ENCODE results near the gene PRRT4. TPM values are rescaled to one million over a fixed set of nuclear protein-coding genes. Genes with fewer than 3 reads are reported as not detected.

Gene PRRT4
- total RNA-seq, 1 donor from 2014 or later = 6.8 TPM

GRCh38 chr7:128388145-128388485, 26.6 kb upstream of the PRRT4 start:
- Histone ChIP-seq H3K9me3 (ENCODE audit: control insufficient read depth in 3 of 3, low read length in 3 of 3) (no peaks in the 10 kb centered on the region), H3K27me3 (ENCODE audit: control insufficient read depth in 3 of 3, insufficient read depth in 3 of 3, low read length in 3 of 3) (no peaks in the 10 kb centered on the region), H3K36me3 (ENCODE audit: control insufficient read depth in 3 of 3, insufficient read depth in 3 of 3, low read length in 3 of 3) (no peaks in the 10 kb centered on the region), H3K27ac (ENCODE audit: low read depth, low read length) (no peak overlapping the region), H3K9ac (ENCODE audit: low read depth in 1 of 3, low read length in 3 of 3) (peak overlapping the region in 1 of 3 donors; percentile 20), H3K4me1 (ENCODE audit: control insufficient read depth in 3 of 3, insufficient read depth in 3 of 3, low read length in 3 of 3) (peaks cover 3 to 12% (median 10%) of the 10 kb centered on the region in 3 donors), H3K4me3 (ENCODE audit: low read length in 3 of 3) (no peak overlapping the region)

- Histone ChIP-seq H3K9me3 (ENCODE audit: control insufficient read depth in 3 of 3, low read length in 3 of 3) (no peaks in the 10 kb centered on the region), H3K36me3 (ENCODE audit: control insufficient read depth in 3 of 3, insufficient read depth in 3 of 3, low read length in 3 of 3) (no peaks in the 10 kb centered on the region), H3K27me3 (ENCODE audit: control insufficient read depth in 3 of 3, insufficient read depth in 3 of 3, low read length in 3 of 3) (no peaks in the 10 kb centered on the region), H3K4me1 (ENCODE audit: control insufficient read depth in 3 of 3, insufficient read depth in 3 of 3, low read length in 3 of 3) (peaks cover 3 to 15% (median 12%) of the 10 kb centered on the region in 3 donors), H3K27ac (ENCODE audit: low read depth, low read length) (no peak overlapping the region), H3K4me3 (ENCODE audit: low read length in 3 of 3) (no peak overlapping the region), H3K9ac (ENCODE audit: low read depth in 1 of 3, low read length in 3 of 3) (peak overlapping the region in 1 of 3 donors; percentile 20)
Observed at GRCh38 chr7:128387216-128388144, 26.0 kb upstream of the PRRT4 start.

GRCh38 chr7:128385988-128386925, 24.8 kb upstream of the PRRT4 start:
- Histone ChIP-seq H3K4me3 (ENCODE audit: low read length in 3 of 3) (no peak overlapping the region), H3K9me3 (ENCODE audit: control insufficient read depth in 3 of 3, low read length in 3 of 3) (no peaks in the 10 kb centered on the region), H3K9ac (ENCODE audit: low read depth in 1 of 3, low read length in 3 of 3) (no peak overlapping the region), H3K27me3 (ENCODE audit: control insufficient read depth in 3 of 3, insufficient read depth in 3 of 3, low read length in 3 of 3) (no peaks in the 10 kb centered on the region), H3K27ac (ENCODE audit: low read depth, low read length) (no peak overlapping the region), H3K4me1 (ENCODE audit: control insufficient read depth in 3 of 3, insufficient read depth in 3 of 3, low read length in 3 of 3) (peaks cover 3 to 21% (median 12%) of the 10 kb centered on the region in 3 donors), H3K36me3 (ENCODE audit: control insufficient read depth in 3 of 3, insufficient read depth in 3 of 3, low read length in 3 of 3) (no peaks in the 10 kb centered on the region)

DNA sequence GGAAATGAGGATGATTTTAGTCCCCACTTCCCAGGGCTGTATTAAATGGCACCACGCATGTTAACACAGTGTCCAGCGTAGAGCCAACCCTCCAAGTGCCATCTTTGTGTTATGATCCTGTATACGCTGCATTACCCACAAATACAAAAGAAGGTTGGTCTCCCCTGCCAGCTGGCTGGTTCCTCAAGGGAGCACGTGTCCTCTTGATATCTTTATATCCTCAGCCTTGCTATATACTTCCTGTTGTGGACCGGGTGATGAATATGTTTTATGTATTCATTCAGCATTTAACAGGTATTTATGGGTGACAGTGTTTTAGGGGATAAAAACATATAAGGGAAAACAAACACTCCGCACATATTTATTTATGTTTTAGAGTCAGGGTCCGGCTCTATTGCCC, 23.2 kb upstream of the PRRT4 start:
- no peak overlapping the region for H3K4me3 ChIP-seq (ENCODE audit: low read length in 3 of 3)
- no peak overlapping the region for H3K9ac ChIP-seq (ENCODE audit: low read depth in 1 of 3, low read length in 3 of 3)
- H3K4me1 ChIP-seq (ENCODE audit: control insufficient read depth in 3 of 3, insufficient read depth in 3 of 3, low read length in 3 of 3) = peaks cover 15 to 34% (median 20%) of the 10 kb centered on the region in 3 donors
- H3K9me3 ChIP-seq (ENCODE audit: control insufficient read depth in 3 of 3, low read length in 3 of 3) = no peaks in the 10 kb centered on the region
- no peaks in the 10 kb centered on the region for H3K36me3 ChIP-seq (ENCODE audit: control insufficient read depth in 3 of 3, insufficient read depth in 3 of 3, low read length in 3 of 3)
- H3K27ac ChIP-seq (ENCODE audit: low read depth, low read length) = no peak overlapping the region
- H3K27me3 ChIP-seq (ENCODE audit: control insufficient read depth in 3 of 3, insufficient read depth in 3 of 3, low read length in 3 of 3) = no peaks in the 10 kb centered on the region

GRCh38 chr7:128383776-128384175, 22.3 kb upstream of the PRRT4 start:
- Histone ChIP-seq H3K4me1 (ENCODE audit: control insufficient read depth in 3 of 3, insufficient read depth in 3 of 3, low read length in 3 of 3) (peaks cover 22 to 43% (median 28%) of the 10 kb centered on the region in 3 donors), H3K9ac (ENCODE audit: low read depth in 1 of 3, low read length in 3 of 3) (no peak overlapping the region), H3K4me3 (ENCODE audit: low read length in 3 of 3) (no peak overlapping the region), H3K27ac (ENCODE audit: low read depth, low read length) (no peak overlapping the region), H3K27me3 (ENCODE audit: control insufficient read depth in 3 of 3, insufficient read depth in 3 of 3, low read length in 3 of 3) (no peaks in the 10 kb centered on the region), H3K36me3 (ENCODE audit: control insufficient read depth in 3 of 3, insufficient read depth in 3 of 3, low read length in 3 of 3) (no peaks in the 10 kb centered on the region), H3K9me3 (ENCODE audit: control insufficient read depth in 3 of 3, low read length in 3 of 3) (no peaks in the 10 kb centered on the region)

DNA sequence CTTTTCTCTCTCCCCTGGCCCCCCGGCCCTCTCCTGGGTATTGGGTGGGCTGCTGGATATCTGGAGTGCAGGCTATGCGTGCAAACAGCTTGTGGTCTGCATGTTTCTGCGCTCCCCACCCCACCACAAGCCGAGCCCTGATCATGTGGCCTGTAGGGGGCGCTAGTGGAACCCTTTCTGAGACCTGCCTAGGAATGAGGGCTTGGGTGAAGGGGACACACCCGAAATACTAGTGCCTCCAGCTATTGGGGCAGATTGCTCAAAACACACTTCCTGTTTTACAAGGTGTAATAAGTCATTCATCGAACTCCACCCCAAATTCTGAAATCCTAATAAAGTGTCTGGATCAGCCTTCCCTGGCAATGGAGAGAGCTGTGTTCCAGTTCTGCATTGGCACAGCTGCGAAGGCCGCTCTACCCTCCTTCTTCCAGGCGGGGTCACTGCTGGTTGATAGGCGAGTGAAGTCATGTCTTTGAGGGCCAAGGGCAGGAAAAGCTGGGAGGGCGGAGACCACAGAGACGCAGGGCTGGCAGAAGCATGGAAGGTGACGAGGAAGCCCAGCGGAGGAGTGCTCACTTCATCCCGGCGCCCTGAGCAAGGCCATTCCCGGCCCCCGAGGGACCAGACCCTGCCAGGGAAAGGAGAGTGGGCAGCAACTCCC, 19.8 kb upstream of the PRRT4 start:
- peaks cover 20 to 41% (median 24%) of the 10 kb centered on the region in 3 donors for H3K4me1 ChIP-seq (ENCODE audit: control insufficient read depth in 3 of 3, insufficient read depth in 3 of 3, low read length in 3 of 3)
- no peak overlapping the region for H3K27ac ChIP-seq (ENCODE audit: low read depth, low read length)
- no peaks in the 10 kb centered on the region for H3K27me3 ChIP-seq (ENCODE audit: control insufficient read depth in 3 of 3, insufficient read depth in 3 of 3, low read length in 3 of 3)
- no peaks in the 10 kb centered on the region for H3K9me3 ChIP-seq (ENCODE audit: control insufficient read depth in 3 of 3, low read length in 3 of 3)
- H3K36me3 ChIP-seq (ENCODE audit: control insufficient read depth in 3 of 3, insufficient read depth in 3 of 3, low read length in 3 of 3) = no peaks in the 10 kb centered on the region
- no peak overlapping the region for H3K9ac ChIP-seq (ENCODE audit: low read depth in 1 of 3, low read length in 3 of 3)
- H3K4me3 ChIP-seq (ENCODE audit: low read length in 3 of 3) = no peak overlapping the region

- Histone ChIP-seq H3K4me1 (ENCODE audit: control insufficient read depth in 3 of 3, insufficient read depth in 3 of 3, low read length in 3 of 3) (peaks cover 20 to 41% (median 24%) of the 10 kb centered on the region in 3 donors), H3K4me3 (ENCODE audit: low read length in 3 of 3) (no peak overlapping the region), H3K9ac (ENCODE audit: low read depth in 1 of 3, low read length in 3 of 3) (peak overlapping the region in 1 of 3 donors; percentile 55), H3K27me3 (ENCODE audit: control insufficient read depth in 3 of 3, insufficient read depth in 3 of 3, low read length in 3 of 3) (no peaks in the 10 kb centered on the region), H3K9me3 (ENCODE audit: control insufficient read depth in 3 of 3, low read length in 3 of 3) (no peaks in the 10 kb centered on the region), H3K36me3 (ENCODE audit: control insufficient read depth in 3 of 3, insufficient read depth in 3 of 3, low read length in 3 of 3) (no peaks in the 10 kb centered on the region), H3K27ac (ENCODE audit: low read depth, low read length) (no peak overlapping the region)
Observed at GRCh38 chr7:128380483-128381106, 19.1 kb upstream of the PRRT4 start.

DNA sequence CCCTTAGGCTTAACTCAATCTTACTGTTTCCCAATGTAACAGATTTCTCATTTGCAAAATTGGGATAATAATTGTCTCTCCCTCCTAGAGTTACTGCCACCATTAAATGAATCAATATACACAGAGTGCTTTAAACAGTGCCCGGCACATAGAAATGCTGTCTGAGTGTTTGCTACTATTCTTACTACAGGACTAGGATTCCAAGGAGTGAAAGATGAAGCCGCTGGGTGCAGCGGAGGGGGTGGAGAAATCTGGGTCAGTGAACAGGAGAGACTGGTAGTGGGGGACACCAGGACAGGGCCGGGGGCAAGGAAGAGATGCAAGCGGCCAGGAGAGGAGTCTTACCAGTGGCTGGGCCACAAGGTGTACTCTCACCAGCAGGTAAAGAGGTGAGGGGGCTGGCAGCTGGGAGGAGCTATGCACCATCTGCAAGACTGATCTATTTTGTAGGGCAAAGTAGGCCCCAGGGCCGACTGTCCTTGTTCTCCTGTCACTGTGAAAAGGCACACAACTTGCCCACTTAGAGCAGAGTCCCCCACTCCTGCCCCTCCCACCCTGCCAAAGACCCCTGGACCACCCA, 18.5 kb upstream of the PRRT4 start:
- H3K27ac ChIP-seq (ENCODE audit: low read depth, low read length) = no peak overlapping the region
- peak overlapping the region in 2 of 3 donors; percentile 12 to 55 for H3K9ac ChIP-seq (ENCODE audit: low read depth in 1 of 3, low read length in 3 of 3)
- H3K4me3 ChIP-seq (ENCODE audit: low read length in 3 of 3) = peak overlapping the region in 1 of 3 donors; percentile 20
- no peaks in the 10 kb centered on the region for H3K36me3 ChIP-seq (ENCODE audit: control insufficient read depth in 3 of 3, insufficient read depth in 3 of 3, low read length in 3 of 3)
- H3K4me1 ChIP-seq (ENCODE audit: control insufficient read depth in 3 of 3, insufficient read depth in 3 of 3, low read length in 3 of 3) = peaks cover 20 to 41% (median 24%) of the 10 kb centered on the region in 3 donors
- no peaks in the 10 kb centered on the region for H3K9me3 ChIP-seq (ENCODE audit: control insufficient read depth in 3 of 3, low read length in 3 of 3)
- no peaks in the 10 kb centered on the region for H3K27me3 ChIP-seq (ENCODE audit: control insufficient read depth in 3 of 3, insufficient read depth in 3 of 3, low read length in 3 of 3)

DNA sequence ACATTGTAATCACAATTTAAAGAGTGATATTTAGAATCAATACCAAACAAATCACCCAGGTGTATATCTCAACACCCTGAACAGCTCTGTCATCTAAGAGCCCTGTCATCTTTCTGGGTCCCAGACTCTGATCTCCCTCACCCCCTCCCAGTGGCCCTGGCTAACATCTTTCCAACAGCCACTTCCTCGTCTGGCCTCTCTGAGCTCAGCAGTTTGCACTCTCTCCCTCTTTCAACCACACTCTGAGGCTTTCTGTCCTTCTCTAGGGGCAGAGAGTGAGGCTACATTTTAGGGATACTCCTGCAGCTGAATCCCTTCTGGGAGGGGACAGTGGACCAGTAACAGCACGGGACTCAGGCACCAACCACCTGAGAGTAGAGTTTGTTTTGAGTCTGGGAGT, 17.1 kb upstream of the PRRT4 start:
- Histone ChIP-seq H3K27me3 (ENCODE audit: control insufficient read depth in 3 of 3, insufficient read depth in 3 of 3, low read length in 3 of 3) (no peaks in the 10 kb centered on the region), H3K27ac (ENCODE audit: low read depth, low read length) (peak overlapping the region; percentile 54), H3K36me3 (ENCODE audit: control insufficient read depth in 3 of 3, insufficient read depth in 3 of 3, low read length in 3 of 3) (no peaks in the 10 kb centered on the region), H3K9me3 (ENCODE audit: control insufficient read depth in 3 of 3, low read length in 3 of 3) (no peaks in the 10 kb centered on the region), H3K4me3 (ENCODE audit: low read length in 3 of 3) (no peak overlapping the region), H3K4me1 (ENCODE audit: control insufficient read depth in 3 of 3, insufficient read depth in 3 of 3, low read length in 3 of 3) (peaks cover 20 to 38% (median 20%) of the 10 kb centered on the region in 3 donors), H3K9ac (ENCODE audit: low read depth in 1 of 3, low read length in 3 of 3) (no peak overlapping the region)

All from skeletal muscle tissue (tissue), 4 donors.